DOHH2 (cell line): Measurements from ENCODE around the gene SLC25A17.

Experiments
- CTCF ChIP-seq: fragments of 200-600 bp; sonication (generic); IDR thresholded peaks from one replicate; pipeline ENCODE4 v1.5.1; 2014; ENCODE audit warnings: antibody characterized with exemption, mild to moderate bottlenecking, low read depth, low read length; ENCODE audit not compliant: poor library complexity, severe bottlenecking
- EZH2phosphoT487 ChIP-seq: fragments of 200-600 bp; sonication (generic); IDR thresholded peaks from 2 replicates; pipeline ENCODE4 v1.6.1; 2017; ENCODE audit warnings: borderline replicate concordance, mild to moderate bottlenecking, antibody characterized with exemption, low read length, moderate library complexity, mixed read lengths

GRCh38 chr22:40792451-40792850 is 26.7 kb downstream of the SLC25A17 start:
- no peak for TF ChIP-seq CTCF
- TF ChIP-seq EZH2phosphoT487: no peak
